Measurements from ENCODE around the gene LVRN. TPM values are rescaled to one million over a fixed set of nuclear protein-coding genes. Genes with fewer than 3 reads are reported as not detected.

Gene LVRN
- total and polyA plus RNA-seq, 2 of the 13 experiments (the other 11 are each of a cell fraction or from before 2014, with no cell fraction given): 0.09 to 0.20 TPM

DNA sequence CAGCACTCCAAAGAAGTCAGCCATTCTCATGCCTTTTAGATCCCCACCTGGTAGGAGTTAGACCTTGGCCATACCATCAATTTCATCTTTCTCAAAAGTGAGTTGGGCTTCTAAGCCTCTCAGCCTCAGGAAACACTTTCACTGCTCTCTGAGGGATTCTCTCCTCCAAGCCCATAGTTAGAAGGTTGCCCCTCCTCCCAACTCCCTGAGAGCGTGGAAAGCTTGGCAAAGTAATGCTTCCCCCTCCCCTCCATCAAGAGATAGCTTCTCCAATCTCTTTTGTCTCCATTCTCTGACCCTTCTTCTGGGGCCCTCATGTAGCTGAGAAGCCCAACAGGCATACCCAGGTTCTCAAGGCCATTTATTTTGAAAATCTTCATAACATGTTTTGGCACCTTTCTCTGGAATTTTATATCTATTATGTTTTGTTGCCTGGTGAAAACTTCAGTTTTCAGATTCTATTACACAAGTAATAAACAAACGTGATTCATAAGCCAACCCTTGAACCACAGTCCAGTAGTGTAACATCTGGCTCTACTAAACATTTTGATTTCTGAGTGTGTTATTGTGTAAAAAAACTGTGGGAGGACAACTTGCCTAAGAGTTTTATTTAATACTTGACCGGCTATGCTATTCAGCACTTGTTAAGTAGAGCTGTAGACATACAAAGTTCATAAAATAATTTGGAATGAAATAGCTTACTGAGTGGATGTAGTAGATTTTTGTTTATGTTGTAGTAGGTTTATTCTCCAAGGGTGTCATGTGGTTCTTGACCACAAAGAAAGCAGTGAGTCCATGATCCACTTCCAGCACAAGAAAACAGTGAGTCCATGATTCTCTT is 17.1 kb downstream of the LVRN start:
- Histone ChIP-seq H3K4me1 (ENCODE audit: insufficient read depth, low read length) (no peaks in the 10 kb centered on the region), H3K36me3 (replicated peaks in 1 of 2; ENCODE audit: control insufficient read depth in 1 of 2, insufficient read depth in 2 of 2, low read length in 2 of 2) (no peaks in the 10 kb centered on the region), H3K9me3 (ENCODE audit: low read length) (no peaks in the 10 kb centered on the region), H3K9ac (ENCODE audit: insufficient read depth, low read depth, low read length) (no peak overlapping the region), H2AFZ (ENCODE audit: low read length) (no peak overlapping the region), H3K79me2 (ENCODE audit: insufficient read depth, low read length) (no peaks in the 10 kb centered on the region), H3K4me2 (ENCODE audit: low read depth, low read length) (no peak overlapping the region), H3K27me3 (ENCODE audit: control insufficient read depth in 1 of 2, insufficient read depth in 2 of 2, low read length in 2 of 2) (no peaks in the 10 kb centered on the region; a peak in 1 of 5 replicates), H3K4me3 (replicated peaks in 1 of 3; ENCODE audit: insufficient read depth in 1 of 3, low read depth in 2 of 3, low read length in 3 of 3) (no peak overlapping the region), H3K27ac (ENCODE audit: extremely low read length, insufficient read depth, low read length) (no peak overlapping the region), H4K20me1 (ENCODE audit: insufficient read depth, low read length) (no peaks in the 10 kb centered on the region)
- DNase-seq (ENCODE audit: low spot score): no peak
- no peak for ATAC-seq
- BruUV-seq (replicated peaks): no TSS peak
- TF ChIP-seq, protein P1, sequence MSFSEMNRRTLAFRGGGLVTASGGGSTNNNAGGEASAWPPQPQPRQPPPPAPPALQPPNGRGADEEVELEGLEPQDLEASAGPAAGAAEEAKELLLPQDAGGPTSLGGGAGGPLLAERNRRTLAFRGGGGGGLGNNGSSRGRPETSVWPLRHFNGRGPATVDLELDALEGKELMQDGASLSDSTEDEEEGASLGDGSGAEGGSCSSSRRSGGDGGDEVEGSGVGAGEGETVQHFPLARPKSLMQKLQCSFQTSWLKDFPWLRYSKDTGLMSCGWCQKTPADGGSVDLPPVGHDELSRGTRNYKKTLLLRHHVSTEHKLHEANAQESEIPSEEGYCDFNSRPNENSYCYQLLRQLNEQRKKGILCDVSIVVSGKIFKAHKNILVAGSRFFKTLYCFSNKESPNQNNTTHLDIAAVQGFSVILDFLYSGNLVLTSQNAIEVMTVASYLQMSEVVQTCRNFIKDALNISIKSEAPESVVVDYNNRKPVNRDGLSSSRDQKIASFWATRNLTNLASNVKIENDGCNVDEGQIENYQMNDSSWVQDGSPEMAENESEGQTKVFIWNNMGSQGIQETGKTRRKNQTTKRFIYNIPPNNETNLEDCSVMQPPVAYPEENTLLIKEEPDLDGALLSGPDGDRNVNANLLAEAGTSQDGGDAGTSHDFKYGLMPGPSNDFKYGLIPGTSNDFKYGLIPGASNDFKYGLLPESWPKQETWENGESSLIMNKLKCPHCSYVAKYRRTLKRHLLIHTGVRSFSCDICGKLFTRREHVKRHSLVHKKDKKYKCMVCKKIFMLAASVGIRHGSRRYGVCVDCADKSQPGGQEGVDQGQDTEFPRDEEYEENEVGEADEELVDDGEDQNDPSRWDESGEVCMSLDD (CRISPR knock-in tag; IDR thresholded peaks at IDR 0.05; ENCODE audit: borderline replicate concordance): no peak
- TF ChIP-seq HDAC6 (IDR thresholded peaks at IDR 0.05; ENCODE audit: low read depth, low read length) (no peak), SALL1 (CRISPR knock-in tag; IDR thresholded peaks at IDR 0.05) (no peak), ZFP41 (CRISPR knock-in tag; IDR thresholded peaks at IDR 0.05; ENCODE audit: borderline replicate concordance) (no peak), ZSCAN30 (CRISPR knock-in tag; IDR thresholded peaks at IDR 0.05) (no peak), ZNF546 (CRISPR knock-in tag; conservative IDR thresholded peaks at IDR 0.05) (no peak), ZNF746 (CRISPR knock-in tag; IDR thresholded peaks at IDR 0.05) (no peak), HOXD1 (CRISPR knock-in tag; IDR thresholded peaks at IDR 0.05) (no peak)
- intact Hi-C loops (cut with micrococcal nuclease; ENCODE audit: unreplicated experiment) (no loop called here), in situ Hi-C loops (cut with HindIII; ENCODE audit: extremely low pct_ligation_motif_present, low pct_unique_long_range_greater_than_20kb) (no loop called here)
- FAIRE-seq: no peak
- ChIA-PET POLR2A (no interaction called here), CTCF (ENCODE audit: low intra/inter-chr PET ratio, low total read pairs) (no interaction called here)
- 17% methylated on average over 3 of the region's 3 CpGs for WGBS (ENCODE audit: low lambda C conversion rate)
